Non-pigmented ciliary epithelial cell (primary cell): ENCODE data around the gene SCPEP1.

Experiments
- DNase-seq: peaks from one replicate; pipeline ENCODE4 v3.0.0-alpha.2; 2010; ENCODE audit warnings: low read depth

Gene SCPEP1

DNA sequence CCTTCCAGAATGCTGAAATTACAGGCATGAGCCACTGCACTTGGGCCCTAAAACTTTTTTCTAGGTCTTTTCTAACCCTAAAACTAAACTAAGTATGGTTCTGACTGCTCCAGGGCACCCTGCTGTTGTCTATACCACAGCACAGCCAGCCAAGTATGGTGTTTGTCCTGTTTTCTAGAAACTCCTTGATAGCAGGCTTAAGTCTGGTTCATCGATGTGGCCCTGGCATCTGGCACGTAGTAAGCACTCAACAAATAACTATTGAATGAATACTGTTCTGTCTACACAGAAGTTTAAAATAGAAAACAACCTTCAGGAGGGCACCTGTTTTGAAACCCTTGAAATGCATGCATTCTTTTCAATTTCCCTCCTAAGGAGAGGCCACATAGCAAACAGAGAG lies 62.6 kb downstream of the SCPEP1 start:
- no peak for DNase-seq

GRCh38 chr17:57043276-57043675 lies 65.3 kb downstream of the SCPEP1 start:
- no peak for DNase-seq

DNA sequence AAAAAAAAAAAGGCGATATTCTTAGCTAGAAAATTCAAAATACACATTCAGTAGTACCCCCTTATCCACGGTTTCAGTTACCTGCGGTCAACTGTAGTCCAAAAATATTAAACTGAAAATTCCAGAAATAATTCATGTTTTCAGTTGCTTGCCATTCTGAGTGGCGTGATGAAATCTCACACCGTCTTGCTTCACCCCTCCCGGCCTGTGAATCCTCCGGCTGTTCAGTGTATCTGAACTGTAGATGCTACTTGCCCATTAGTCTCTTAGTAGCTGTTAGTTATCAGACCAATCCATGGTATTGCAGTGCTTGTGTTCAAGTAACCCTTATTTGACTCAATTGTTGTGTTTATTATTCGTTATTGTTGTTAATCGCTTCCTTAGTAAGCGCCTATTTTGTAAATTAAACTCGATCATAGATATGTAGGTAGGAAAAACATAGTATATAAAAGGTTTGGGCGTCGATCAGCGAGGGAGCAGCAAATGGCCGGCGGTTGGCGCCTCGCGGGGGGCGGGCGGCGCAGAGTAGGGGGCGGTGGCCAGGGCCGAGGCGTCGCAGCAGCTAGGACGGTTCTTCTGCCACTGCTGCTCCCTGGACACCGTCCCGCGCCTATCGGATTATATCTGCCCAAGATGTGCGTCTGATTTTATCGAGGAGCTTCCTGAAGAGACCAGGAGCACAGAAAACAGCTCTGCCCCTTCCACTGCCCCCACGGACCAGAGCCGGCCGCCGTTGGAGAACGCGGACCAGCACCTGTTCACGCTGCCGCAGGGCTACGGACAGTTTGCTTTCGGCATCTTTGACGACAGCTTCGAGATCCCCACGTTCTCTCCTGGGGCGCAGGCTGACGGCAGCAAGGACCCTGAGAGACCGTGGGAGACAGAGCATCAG lies 67.3 kb downstream of the SCPEP1 start:
- no peak for DNase-seq

GRCh38 chr17:57045868-57046704 lies 68.2 kb downstream of the SCPEP1 start:
- no peak for DNase-seq

GRCh38 chr17:57046749-57047148 lies 68.8 kb downstream of the SCPEP1 start:
- DNase-seq = no peak

DNA sequence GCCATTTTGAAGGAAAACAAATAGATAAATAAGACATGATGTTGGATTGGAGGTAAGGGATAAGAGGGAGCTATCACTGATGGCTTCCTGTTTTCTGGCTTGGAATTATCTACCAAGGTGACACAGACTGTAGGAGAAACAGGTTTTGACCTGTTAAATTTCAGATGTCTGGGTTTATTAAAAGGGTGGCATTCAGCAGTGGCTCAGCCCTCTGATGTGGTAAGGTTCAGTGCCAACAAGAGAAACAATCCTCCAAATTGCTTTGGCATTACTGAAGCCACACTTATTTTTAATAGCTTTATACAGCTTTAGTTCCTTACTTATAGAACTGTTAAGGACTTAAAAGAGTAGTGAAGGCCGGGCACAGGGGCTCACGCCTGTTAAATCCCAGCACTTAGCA lies 70.2 kb downstream of the SCPEP1 start:
- no peak for DNase-seq

DNA sequence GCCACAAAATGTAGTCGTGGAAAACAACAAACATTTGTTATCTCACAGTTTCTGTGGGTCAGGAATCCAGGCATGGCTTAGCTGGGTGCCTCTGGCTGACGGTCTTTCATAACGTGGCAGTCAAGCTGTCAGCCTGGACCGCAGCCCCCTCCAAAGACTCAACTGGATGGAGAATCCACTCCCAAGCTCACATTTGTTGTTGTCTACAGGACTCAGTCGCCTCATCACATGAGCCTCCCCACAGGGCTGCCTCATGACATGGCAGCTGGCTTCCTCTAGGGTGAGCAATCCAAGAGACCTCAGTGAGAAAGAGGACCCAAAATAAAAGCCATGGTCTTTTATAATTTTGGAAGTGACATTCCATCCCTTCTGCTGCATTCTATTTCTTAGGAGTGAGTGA lies 72.4 kb downstream of the SCPEP1 start:
- DNase-seq = no peak

- DNase-seq = no peak
Observed at GRCh38 chr17:57051886-57052361, 74.0 kb downstream of the SCPEP1 start.
